Activated T-helper 1 cell treated with anti-CD3 and anti-CD28 coated beads, Interleukin-12 subunit alpha, Interleukin-12 subunit beta, Interleukin-2, Interleukin-4 antibody, amounts not matched to agents 30 ng/mL and 10 ng/mL and 1 ng/mL, durations not matched to agents 14 hours and 24 hours and 36 hours (primary cell): Measurements from ENCODE around the gene SCYL3. TPM values are rescaled to one million over a fixed set of nuclear protein-coding genes. Genes with fewer than 3 reads are reported as not detected.
"Not testable (repeated sequence)": the region's sequence is repeated elsewhere in the genome, so short reads cannot be mapped to it uniquely, and the experiment has no call there.

Source experiments
- DNase-seq: peaks from one replicate; pipeline ENCODE4 v3.0.0; 2021; ENCODE audit warnings: low spot score
- H3K27ac Mint-ChIP-seq: one replicate; pipeline ENCODE4 v1.8.0; 2021; ENCODE audit warnings: mild to moderate bottlenecking, mixed read lengths
- H3K27me3 Mint-ChIP-seq: one replicate; pipeline ENCODE4 v1.8.0; 2022; ENCODE audit warnings: mild to moderate bottlenecking, moderate library complexity, mixed read lengths; ENCODE audit not compliant: insufficient read depth
- H3K36me3 Mint-ChIP-seq: one replicate; pipeline ENCODE4 v1.8.0; 2021; ENCODE audit warnings: low read depth, mixed read lengths
- H3K4me1 Mint-ChIP-seq: one replicate; pipeline ENCODE4 v1.8.0; 2021; ENCODE audit warnings: low read depth, mixed read lengths
- H3K4me3 Mint-ChIP-seq: one replicate; pipeline ENCODE4 v1.8.0; 2021; ENCODE audit warnings: mild to moderate bottlenecking, moderate library complexity, mixed read lengths
- H3K9me3 Mint-ChIP-seq: one replicate; pipeline ENCODE4 v1.8.0; 2021; ENCODE audit warnings: mixed read lengths
- intact Hi-C: fragments of 100-400 bp; cut with micrococcal nuclease; formaldehyde crosslinking; loops from one replicate; pipeline ENCODE4 v1.15.1; 2024
- total RNA-seq: library from RNA; stranded (reverse); gene quantifications from 2 replicates; pipeline ENCODE4 v1.2.3, GENCODE V29; 2022

The SCYL3 gene
- total RNA-seq, 1 donor from 2014 or later, result 11.8 TPM

GRCh38 chr1:169877800-169878491 is 15.8 kb downstream of the SCYL3 start:
- H3K27me3 Mint-ChIP-seq, result no peaks in the 10 kb centered on the region
- H3K27ac Mint-ChIP-seq, result no peak overlapping the region
- peaks cover 12% of the 10 kb centered on the region for H3K4me1 Mint-ChIP-seq
- H3K36me3 Mint-ChIP-seq, result peaks cover 45% of the 10 kb centered on the region
- H3K9me3 Mint-ChIP-seq, result peaks cover 3% of the 10 kb centered on the region
- no peak overlapping the region for H3K4me3 Mint-ChIP-seq
- DNase-seq, result no peak
- intact Hi-C loops, result no loop called here

DNA sequence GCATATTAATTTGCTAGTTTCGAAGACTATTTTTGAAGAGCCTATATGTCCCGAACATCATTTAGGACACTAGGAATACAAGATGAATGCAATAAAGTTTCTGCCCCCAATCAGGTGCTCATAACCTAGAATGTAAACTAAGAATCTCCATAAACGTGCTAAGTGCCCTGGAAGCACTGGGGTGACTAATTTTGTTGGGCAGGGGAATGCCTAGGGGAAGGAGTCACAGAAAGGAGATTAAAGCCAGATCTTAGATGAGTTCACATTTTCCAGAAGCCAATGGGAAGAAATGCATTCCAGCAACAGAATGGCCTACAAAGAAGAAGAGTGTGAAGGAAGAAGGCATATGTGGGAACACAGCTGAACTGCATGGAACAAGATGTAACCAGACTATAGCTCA is 19.5 kb downstream of the SCYL3 start:
- Mint-ChIP-seq H3K4me3 (no peak overlapping the region), H3K4me1 (peaks cover 9% of the 10 kb centered on the region), H3K27me3 (no peaks in the 10 kb centered on the region), H3K36me3 (peaks cover 69% of the 10 kb centered on the region), H3K27ac (no peak overlapping the region), H3K9me3 (peaks cover 9% of the 10 kb centered on the region)
- DNase-seq, result no peak
- intact Hi-C loops, result no loop called here

DNA sequence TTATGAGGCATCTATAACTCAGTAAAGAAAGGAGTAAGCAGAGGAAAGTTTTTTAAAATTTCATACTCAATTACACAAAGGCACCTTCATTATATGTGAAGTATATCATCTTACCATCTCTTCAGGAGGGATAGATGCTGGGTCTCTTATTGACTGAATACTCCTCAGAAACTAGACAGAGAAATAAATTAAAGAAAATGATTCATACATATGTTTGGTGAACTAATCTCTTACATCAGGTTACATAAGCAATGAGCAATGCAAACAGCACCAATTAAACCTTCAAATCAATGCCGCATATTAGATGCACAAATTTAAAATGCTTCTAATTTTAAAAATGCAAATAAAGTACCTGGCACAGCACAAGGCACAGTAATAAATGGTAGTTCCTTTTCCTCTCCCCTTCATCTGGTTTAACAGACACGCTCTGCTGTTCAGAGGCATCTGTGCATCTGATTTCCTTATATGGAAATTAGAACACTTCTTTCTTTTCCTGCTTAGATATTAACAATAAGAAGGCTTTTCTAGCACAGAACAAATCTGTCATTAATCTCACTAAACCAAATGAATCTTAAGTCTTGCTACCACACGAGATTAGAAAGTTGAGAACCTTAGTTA is 20.0 kb downstream of the SCYL3 start:
- H3K36me3 Mint-ChIP-seq, result peaks cover 74% of the 10 kb centered on the region
- H3K4me3 Mint-ChIP-seq, result no peak overlapping the region
- DNase-seq, result no peak
- no peaks in the 10 kb centered on the region for H3K27me3 Mint-ChIP-seq
- intact Hi-C loops, result no loop called here
- peaks cover 9% of the 10 kb centered on the region for H3K4me1 Mint-ChIP-seq
- no peak overlapping the region for H3K27ac Mint-ChIP-seq
- H3K9me3 Mint-ChIP-seq, result peaks cover 9% of the 10 kb centered on the region

- intact Hi-C loops, result no loop called here
- peaks cover 78% of the 10 kb centered on the region for H3K36me3 Mint-ChIP-seq
Measured at GRCh38 chr1:169872906-169873305, 20.8 kb downstream of the SCYL3 start.

DNA sequence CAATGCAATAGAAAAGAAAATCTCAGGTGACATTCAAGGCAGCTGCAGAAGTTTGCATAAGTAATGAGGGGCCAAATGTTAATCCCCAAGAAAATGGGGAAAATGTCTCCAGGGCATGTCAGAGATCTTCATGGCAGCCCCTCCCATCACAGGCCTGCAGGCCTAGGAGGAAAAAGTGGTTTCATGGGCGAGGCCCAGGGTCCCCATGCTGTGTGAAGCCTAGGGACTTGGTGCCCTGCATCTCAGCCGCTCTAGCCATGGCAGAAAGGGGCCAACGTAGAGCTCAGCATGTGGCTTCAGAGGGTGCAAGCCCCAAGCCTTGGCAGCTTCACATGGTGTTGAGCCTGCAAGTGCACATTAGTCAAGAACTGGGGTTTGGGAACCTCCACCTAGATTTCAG is 21.7 kb downstream of the SCYL3 start:
- H3K27me3 Mint-ChIP-seq, intact Hi-C loops, DNase-seq, H3K4me1 Mint-ChIP-seq, H3K9me3 Mint-ChIP-seq, H3K27ac Mint-ChIP-seq, H3K4me3 Mint-ChIP-seq: not testable (repeated sequence)
- H3K36me3 Mint-ChIP-seq, result peaks cover 79% of the 10 kb centered on the region

More at GRCh38 chr1:169872906-169873305, 20.8 kb downstream of the SCYL3 start:
- H3K27ac Mint-ChIP-seq, result no peak overlapping the region
- DNase-seq, result no peak
- no peaks in the 10 kb centered on the region for H3K27me3 Mint-ChIP-seq
- H3K4me3 Mint-ChIP-seq, result no peak overlapping the region
- peaks cover 9% of the 10 kb centered on the region for H3K4me1 Mint-ChIP-seq
- peaks cover 9% of the 10 kb centered on the region for H3K9me3 Mint-ChIP-seq

- intact Hi-C loops, result no loop called here
- Mint-ChIP-seq H3K36me3 (peaks cover 81% of the 10 kb centered on the region), H3K27ac (no peak overlapping the region), H3K4me1 (peaks cover 9% of the 10 kb centered on the region), H3K9me3 (peaks cover 9% of the 10 kb centered on the region), H3K27me3 (no peaks in the 10 kb centered on the region), H3K4me3 (no peak overlapping the region)
- DNase-seq, result no peak
Measured at GRCh38 chr1:169869426-169869825, 24.3 kb downstream of the SCYL3 start.

DNA sequence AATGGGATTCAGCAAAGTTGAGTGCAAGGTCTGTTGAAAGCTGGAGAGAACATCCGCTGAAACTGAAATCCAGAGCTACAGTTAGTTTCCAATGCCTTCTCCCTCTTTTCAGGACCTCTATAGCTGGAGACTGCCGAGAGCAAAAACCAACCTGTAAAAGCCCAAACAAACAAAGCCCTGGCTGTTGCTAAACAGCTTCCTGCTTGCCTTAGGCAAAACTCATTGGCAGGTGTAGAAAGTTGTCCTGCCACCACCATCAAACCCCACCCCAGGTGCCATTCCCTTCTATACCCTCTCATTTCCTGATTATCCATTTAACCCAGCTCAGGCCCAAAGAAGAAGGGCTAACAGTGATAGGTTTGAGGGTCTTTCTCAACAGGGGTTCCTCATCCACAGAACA is 24.7 kb downstream of the SCYL3 start:
- H3K27ac Mint-ChIP-seq, result no peak overlapping the region
- no peak for DNase-seq

GRCh38 chr1:169867012-169867675 is 26.6 kb downstream of the SCYL3 start:
- Mint-ChIP-seq H3K36me3 (peaks cover 73% of the 10 kb centered on the region), H3K9me3 (peaks cover 6% of the 10 kb centered on the region), H3K27ac (peak overlapping the region; percentile 19), H3K4me3 (no peak overlapping the region), H3K4me1 (no peaks in the 10 kb centered on the region), H3K27me3 (no peaks in the 10 kb centered on the region)
- no peak for DNase-seq
- intact Hi-C loops, result no loop called here

More for the DNA sequence above, 24.7 kb downstream of the SCYL3 start:
- peaks cover 79% of the 10 kb centered on the region for H3K36me3 Mint-ChIP-seq
- peaks cover 4% of the 10 kb centered on the region for H3K4me1 Mint-ChIP-seq
- H3K9me3 Mint-ChIP-seq, result peaks cover 9% of the 10 kb centered on the region
- no peaks in the 10 kb centered on the region for H3K27me3 Mint-ChIP-seq
- H3K4me3 Mint-ChIP-seq, result no peak overlapping the region
- intact Hi-C loops, result no loop called here

GRCh38 chr1:169866577-169866976 is 27.1 kb downstream of the SCYL3 start:
- intact Hi-C loops, result no loop called here

GRCh38 chr1:169864531-169864930 is 29.2 kb downstream of the SCYL3 start:
- DNase-seq, intact Hi-C loops, H3K9me3 Mint-ChIP-seq, H3K27ac Mint-ChIP-seq, H3K27me3 Mint-ChIP-seq, H3K4me1 Mint-ChIP-seq, H3K4me3 Mint-ChIP-seq: not testable (repeated sequence)
- H3K36me3 Mint-ChIP-seq, result peaks cover 64% of the 10 kb centered on the region

More at GRCh38 chr1:169866577-169866976, 27.1 kb downstream of the SCYL3 start:
- peaks cover 4% of the 10 kb centered on the region for H3K9me3 Mint-ChIP-seq
- H3K36me3 Mint-ChIP-seq, result peaks cover 69% of the 10 kb centered on the region
- H3K4me1 Mint-ChIP-seq, result no peaks in the 10 kb centered on the region
- peak overlapping the region; percentile 19 for H3K27ac Mint-ChIP-seq
- H3K4me3 Mint-ChIP-seq, result no peak overlapping the region
- no peak for DNase-seq
- no peaks in the 10 kb centered on the region for H3K27me3 Mint-ChIP-seq

- DNase-seq, result no peak
- Mint-ChIP-seq H3K4me3 (no peak overlapping the region), H3K4me1 (peaks cover 11% of the 10 kb centered on the region), H3K36me3 (peaks cover 43% of the 10 kb centered on the region), H3K27ac (peak overlapping the region; percentile 25), H3K9me3 (no peaks in the 10 kb centered on the region), H3K27me3 (no peaks in the 10 kb centered on the region)
- intact Hi-C loops, result no loop called here
Measured at GRCh38 chr1:169860750-169861149, 32.9 kb downstream of the SCYL3 start.

- no peak overlapping the region for H3K4me3 Mint-ChIP-seq
- peaks cover 43% of the 10 kb centered on the region for H3K36me3 Mint-ChIP-seq
- no peaks in the 10 kb centered on the region for H3K9me3 Mint-ChIP-seq
- intact Hi-C loops, result no loop called here
- peaks cover 11% of the 10 kb centered on the region for H3K4me1 Mint-ChIP-seq
- no peaks in the 10 kb centered on the region for H3K27me3 Mint-ChIP-seq
- no peak for DNase-seq
- H3K27ac Mint-ChIP-seq, result no peak overlapping the region
Measured at GRCh38 chr1:169860187-169860586, 33.5 kb downstream of the SCYL3 start.

GRCh38 chr1:169859001-169859400 is 34.7 kb downstream of the SCYL3 start:
- intact Hi-C loops, result no loop called here

More at GRCh38 chr1:169859001-169859400, 34.7 kb downstream of the SCYL3 start:
- H3K9me3 Mint-ChIP-seq, result no peaks in the 10 kb centered on the region
- DNase-seq, result no peak
- H3K4me1 Mint-ChIP-seq, result peaks cover 11% of the 10 kb centered on the region
- peaks cover 45% of the 10 kb centered on the region for H3K36me3 Mint-ChIP-seq
- H3K27me3 Mint-ChIP-seq, result no peaks in the 10 kb centered on the region
- H3K4me3 Mint-ChIP-seq, result no peak overlapping the region
- no peak overlapping the region for H3K27ac Mint-ChIP-seq
